SKM-1 treated with dmso at 0.1 percent for 144 hours (cell line): ENCODE results near the gene CENPF.
"Not testable (repeated sequence)": the region's sequence is repeated elsewhere in the genome, so short reads cannot be mapped to it uniquely, and the experiment has no call there.

Experiments
- DNase-seq: peaks from one replicate; lab custom pipeline; 2025; ENCODE audit not compliant: unreplicated experiment; lab: John Stamatoyannopoulos, UW

Gene CENPF

DNA sequence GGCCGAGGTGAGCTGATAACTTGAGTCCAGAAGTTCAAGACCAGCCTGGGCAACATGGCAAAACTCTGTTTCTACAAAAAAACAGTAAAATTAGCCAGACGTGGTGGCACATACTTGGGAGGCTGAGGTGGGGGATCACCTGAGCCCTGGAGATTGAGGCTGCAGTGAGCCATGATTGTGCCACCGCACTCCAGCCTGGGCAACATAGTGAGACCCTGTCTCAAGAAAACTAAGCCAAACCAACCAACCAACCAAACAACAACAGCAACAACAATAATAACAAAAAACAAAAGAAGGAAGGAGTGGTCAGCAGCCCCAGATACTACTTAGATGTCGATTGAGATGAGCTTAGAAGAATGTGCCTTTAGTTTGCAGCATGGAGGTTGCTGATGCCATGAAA lies 47.7 kb downstream of the CENPF start:
- DNase-seq = no peak

DNA sequence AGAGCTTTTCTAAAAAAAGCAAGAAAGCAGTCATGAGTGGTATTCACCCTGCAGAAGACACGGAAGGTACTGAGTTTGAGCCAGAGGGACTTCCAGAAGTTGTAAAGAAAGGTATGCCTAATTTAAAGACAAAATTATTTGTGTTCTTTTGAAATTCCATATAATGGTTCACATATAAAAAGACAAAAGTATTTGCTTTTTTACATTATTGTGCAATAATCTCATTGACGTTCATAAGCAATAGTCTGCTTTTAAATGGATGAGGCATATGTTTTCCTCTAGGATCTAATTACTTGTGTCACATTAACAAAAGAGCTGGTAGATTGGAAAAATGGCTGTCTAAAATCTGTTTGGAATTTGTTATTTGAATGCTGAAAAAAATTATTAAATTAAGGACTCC lies 54.3 kb downstream of the CENPF start:
- no peak for DNase-seq

DNA sequence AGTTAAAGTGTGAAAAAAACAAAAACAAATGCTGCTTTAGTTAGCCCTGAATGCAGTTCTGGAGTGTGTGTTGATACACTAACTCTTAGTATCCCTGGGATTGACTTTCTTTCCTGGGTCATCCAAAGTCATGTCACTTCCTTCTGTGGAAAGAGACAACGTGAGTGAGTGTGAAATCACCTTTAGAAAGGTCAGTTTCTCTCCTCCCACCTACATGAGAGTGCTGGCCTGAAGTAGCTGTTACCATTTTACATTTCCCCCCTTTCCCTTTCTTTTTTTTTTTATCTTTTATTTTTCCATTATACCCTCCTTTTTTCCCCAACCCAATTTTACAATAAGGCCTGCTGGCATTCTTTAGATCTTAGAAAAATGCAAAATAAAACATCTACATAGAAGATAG lies 55.2 kb downstream of the CENPF start:
- no peak for DNase-seq

DNA sequence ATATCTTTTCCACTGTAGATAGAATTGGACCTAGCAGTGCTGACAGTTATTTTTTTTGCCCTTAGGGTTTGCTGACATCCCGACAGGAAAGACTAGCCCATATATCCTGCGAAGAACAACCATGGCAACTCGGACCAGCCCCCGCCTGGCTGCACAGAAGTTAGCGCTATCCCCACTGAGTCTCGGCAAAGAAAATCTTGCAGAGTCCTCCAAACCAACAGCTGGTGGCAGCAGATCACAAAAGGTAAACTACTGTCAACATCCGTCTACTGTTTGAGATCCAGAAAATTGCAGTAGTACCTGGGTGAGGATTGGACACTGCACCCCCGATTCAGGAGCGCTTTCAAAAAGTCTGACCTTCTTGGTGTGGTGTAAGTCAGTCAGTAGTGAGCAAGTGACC lies 55.8 kb downstream of the CENPF start:
- no peak for DNase-seq

DNA sequence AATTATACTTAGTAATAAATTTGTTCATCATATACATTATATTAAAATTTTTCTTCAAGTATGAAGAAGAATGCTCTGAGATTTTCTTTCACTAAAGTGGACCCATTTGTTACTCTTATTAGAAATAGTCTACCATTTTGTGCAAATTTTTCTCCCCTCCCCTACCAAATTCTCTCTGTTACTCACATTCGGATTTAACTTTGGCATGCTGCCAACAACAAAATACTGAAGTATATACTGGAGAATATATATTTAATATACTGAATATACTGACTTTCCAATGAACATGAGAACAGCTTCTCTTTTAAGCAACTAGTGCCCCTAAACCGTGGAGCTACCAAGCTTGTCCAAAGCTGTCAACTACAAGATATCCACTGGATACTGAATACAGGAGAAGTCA lies 57.2 kb downstream of the CENPF start:
- no peak for DNase-seq

DNA sequence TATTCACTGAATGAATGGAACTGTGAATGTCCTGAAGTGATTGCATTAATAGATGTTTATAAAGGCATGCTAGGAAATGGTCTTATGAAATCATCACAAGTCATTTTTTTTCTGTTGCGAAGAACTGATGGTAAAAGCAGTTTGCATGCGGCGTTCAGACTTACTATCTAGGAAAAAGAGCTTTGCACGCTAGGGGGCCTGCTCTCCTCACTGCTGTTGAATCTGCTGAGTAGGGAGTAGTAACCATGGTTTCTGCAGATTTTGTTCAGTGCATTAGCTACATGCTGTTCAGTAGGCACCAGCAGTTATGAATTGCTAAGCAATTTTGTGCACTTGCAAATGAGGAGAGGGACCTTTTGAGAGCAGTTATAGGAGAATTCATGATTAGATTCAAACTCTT lies 57.9 kb downstream of the CENPF start:
- DNase-seq = no peak

DNA sequence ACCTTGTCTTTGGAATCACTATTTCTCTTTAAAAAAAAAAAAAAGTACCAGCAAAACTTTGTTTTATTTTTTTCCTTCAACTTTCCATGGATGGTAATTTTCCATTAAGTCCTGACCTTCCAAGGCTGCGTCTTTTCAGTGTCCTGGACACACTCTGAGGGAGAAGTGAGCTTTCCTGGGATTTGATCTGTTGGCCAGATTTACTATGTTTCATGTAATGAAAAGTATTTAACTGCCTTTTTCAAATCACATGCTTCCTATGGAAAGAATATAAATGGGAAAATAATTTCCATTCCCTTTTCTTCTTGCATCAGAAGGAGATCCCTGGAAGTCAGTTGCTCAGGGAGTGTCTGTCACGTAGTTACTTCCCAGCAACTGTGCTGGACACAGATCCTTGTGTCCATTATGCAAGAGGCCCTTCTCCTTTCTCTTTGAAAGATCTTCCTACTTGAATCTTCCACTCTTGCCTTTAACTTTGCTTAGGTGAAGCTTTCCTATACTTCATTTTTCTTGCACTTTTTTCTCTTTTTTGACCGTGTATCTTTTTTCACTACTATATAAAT lies 59.3 kb downstream of the CENPF start:
- DNase-seq = no peak

DNA sequence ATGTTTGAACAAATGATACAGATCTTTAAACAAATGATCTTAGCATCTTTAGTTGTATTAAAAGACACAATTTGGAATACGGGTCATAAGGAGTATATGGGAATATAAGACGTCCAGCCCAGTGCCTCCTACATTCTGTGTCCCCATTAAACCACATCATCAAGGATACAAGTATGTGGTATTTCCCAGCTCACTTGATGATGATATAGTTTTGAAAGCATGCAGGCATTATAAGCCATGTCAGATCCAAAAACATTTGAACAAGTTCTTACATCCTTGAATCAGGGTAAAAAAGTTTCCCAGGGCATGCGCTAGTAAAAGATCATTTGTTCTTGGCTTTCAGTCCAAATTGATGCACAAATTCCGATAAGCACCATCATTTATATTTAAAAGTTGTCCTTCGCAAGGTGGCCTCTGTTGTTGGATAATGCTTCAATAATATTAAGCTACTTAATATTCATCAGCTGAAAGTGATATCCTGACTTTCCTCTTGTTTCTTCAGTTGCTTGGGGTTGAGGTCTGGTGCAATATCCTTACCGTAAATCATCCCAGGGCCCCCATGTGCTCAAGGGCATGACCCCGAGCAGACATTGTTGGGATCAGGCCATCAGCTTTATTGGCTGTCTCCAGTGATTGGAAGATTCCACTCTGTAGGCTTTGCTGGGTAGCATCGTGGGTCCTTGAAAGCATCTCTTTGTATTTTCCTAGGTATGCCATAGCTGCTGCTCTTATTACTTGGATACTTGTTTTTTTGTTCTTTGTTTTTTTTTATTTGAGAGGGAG lies 61.8 kb downstream of the CENPF start:
- no peak for DNase-seq

DNA sequence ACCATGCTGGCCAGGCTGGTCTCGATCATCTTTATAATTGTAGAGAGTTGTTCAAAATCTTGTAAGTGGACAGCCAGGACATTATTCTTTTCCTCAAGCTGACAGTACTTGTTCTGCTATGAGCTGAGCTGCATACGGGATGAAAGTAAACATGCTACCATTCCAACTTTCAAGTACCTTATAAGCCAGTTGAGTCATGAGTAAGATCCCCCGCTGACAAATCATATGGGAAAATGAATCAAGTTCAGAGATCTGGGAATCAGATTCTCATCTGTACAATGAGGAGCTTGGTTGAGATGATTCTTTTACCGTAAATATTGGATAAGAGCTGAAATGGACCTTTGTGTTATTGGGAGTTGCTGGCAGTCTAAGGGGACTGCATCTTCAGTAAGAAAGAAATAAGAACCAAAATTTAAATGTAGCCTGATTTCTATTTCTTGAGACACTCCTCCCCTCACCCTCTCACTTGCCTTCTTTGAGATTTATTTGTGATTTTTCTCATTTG lies 62.7 kb downstream of the CENPF start:
- DNase-seq = no peak

DNA sequence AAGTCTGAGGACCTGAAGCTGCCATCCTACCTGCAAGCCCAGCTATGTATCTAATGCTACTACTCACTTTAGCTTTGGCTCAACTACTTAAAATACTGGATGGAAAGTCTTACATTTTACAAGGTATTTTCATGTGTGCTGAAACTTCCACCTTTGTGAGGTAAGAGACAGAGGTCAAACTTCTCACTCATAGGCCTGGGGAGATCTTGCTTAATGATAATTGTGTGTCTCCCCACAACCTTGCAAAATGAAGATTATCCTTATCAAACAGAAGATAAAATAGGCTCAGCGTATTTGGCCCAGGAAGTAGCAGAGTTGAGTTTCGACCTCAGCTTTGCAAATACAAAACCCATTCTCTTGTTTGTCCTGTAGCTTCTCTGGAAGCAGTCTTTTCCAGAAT lies 63.7 kb downstream of the CENPF start:
- no peak for DNase-seq

DNA sequence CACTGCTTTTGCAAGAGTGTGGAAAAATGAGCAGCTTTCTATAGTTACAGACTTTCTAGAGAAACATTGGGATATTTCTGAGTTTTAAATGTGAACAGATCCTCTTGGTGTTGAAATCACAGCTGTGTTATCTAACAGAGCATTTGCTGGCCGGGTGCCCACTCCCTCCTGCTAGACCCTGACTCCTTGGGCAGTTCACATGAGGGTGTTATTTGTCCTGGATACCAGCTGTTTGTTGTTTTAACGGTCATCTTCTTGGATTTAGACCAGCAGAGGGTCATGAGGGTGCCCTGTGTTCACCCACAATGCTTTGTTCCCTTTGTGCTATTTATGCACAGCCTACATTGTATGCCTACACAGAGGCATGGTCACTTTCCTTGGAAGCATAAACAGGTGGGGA lies 67.1 kb downstream of the CENPF start:
- DNase-seq = no peak

DNA sequence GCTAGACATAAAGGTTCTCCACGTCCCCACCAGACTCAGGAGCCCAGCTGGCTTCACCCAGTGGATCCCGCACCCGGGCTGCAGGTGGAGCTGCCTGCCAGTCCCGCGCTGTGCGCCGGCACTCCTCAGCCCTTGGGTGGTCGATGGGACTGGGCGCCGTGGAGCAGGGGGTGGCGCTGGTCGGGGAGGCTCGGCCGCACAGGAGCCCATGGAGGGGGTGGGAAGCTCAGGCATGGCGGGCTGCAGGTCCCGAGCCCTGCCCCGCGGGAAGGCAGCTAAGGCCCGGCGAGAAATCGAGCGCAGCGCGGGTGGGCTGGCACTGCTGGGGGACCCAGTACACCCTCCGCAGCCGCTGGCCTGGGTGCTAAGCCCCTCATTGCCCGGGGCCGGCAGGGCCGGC lies 70.0 kb downstream of the CENPF start:
- not testable (repeated sequence) for DNase-seq

DNA sequence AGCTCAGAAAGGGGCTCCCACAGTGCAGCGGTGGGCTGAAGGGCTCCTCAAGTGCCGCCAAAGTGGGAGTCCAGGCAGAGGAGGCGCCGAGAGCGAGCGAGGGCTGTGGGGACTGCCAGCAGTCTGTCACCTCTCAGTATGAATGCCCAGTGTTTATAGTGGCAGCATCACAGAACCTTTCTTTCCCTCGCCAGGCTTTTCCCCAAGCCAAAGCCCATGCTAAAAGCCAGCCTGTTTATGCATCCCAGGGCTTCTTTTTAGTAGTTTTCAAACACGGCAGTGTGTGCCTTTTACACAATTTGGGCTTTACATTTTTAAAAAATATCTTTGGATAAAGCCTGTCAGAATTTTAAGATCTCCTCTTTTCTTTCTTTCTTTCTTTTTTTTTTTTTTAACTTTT lies 70.6 kb downstream of the CENPF start:
- DNase-seq = no peak

DNA sequence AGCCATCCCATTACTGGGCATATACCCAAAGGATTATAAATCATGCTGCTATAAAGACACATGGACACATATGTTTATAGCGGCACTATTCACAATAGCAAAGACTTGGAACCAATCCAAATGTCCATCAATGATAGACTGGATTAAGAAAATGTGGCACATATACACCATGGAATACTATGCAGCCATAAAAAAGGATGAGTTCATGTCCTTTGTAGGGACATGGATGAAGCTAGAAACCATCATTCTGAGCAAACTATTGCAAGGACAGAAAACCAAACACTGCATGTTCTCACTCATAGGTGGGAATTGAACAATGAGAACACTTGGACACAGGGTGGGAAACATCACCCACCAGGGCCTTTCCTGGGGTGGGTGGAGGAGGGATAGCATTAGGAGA lies 72.5 kb downstream of the CENPF start:
- DNase-seq = not testable (repeated sequence)

DNA sequence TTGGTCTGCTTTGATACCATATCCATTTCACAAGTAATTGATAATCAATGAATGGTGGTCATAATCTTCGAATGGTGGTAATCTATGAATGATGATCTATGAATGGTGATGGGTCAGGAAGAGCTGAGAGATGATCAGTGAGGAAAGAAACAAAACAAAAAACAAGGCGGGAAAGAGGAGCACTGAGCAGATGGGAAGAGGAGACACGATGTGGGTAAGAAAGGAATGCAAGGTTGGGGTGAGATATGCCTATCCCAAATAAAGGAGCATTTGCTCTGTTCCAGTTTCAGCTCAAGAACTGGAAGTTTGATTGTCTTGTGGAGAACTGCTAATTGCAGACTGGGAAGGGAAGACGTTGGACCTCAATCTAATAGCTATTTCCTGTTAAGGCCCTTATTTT lies 73.8 kb downstream of the CENPF start:
- DNase-seq = no peak

DNA sequence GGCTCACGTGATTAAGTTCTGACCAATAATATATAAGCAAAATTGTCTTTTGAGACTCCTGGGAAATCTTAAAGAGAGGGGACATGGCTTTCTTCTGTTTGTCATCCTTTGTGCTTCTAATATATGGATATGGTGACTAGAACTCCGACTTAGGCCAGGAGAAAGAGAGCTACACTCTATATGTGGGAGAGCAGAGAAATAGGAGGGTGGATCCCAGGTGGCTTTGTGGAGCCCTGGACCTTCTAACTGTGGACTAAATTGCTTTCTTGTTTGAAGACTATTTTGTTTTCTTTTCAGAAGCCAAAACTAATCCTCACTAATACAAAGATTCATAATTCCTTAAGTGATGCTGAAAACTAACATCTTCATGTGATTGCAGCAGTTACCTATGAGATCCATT lies 75.0 kb downstream of the CENPF start:
- DNase-seq = no peak

DNA sequence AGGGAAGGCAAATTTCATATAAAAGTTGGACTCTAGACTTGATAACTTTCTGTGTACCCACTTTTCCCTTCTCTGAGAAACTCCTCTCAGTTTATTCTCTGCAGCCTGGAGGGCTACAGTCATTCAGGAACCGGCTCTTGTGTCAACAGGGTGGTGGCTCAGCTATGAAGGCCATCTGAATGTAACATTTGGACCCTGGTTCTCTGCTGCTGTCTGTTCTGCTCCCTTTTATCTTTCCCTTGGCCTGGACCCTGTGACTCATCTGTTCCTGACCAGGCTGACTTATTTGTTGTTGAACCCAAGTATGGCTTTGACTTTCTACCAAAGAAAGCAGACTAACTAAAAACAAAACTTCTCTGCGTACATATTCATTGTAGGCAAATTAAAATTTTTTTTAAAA lies 75.4 kb downstream of the CENPF start:
- DNase-seq = no peak

DNA sequence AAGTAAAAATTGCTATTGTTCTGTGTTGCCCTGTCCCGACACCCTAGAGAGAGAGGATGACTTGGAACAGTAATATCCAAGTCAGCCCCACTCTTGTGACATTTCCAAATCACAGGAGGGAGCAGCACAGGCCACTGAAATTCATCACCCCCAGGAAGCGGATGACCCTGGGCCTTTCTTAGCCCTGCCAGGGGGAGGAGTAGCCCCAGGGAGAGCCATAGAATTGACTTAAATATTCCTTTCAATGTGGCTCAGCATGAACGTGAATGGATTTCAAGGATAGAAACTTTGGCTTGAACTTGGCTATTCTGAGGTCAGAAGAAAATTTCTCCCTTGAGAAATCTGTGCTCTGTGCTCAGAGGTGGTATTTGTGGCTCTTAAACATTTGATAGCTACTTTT lies 80.6 kb downstream of the CENPF start:
- no peak for DNase-seq

DNA sequence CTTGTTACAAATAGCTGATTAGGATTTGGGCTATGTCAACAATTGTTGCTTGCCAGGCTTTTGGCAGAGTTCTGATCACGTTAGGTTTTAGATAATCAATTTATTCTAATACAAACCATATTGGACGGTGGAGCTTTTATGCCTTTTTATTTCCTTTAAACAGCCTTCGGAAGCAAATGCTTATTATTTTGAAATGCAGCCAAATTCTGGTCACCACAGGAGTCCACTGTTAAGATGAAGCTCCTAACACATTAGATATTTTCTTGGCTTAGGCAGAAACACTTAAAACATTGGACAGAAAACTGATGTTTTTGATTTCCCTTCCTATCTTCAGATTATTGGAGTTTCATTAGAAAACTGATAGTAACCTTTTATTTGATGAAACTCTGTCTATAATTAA lies 82.9 kb downstream of the CENPF start:
- no peak for DNase-seq

DNA sequence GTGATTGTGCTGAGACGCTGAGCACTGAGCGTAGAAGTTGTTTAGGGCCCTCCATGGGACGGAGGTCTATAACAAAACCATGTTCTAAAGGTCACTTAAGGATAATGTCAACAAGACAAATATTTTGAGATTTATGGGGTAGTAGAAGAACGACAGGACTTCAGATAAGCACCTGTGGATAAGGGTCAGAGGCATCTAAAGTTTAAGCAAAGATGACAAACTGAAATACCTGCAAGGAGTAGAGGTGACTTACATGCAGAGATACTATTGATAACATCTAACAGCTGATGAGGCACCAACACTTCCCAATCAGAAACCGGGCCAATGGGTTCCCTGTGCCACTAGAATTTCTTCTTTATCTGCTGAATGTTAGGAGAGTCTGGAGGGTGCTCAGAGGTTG lies 83.5 kb downstream of the CENPF start:
- no peak for DNase-seq

DNA sequence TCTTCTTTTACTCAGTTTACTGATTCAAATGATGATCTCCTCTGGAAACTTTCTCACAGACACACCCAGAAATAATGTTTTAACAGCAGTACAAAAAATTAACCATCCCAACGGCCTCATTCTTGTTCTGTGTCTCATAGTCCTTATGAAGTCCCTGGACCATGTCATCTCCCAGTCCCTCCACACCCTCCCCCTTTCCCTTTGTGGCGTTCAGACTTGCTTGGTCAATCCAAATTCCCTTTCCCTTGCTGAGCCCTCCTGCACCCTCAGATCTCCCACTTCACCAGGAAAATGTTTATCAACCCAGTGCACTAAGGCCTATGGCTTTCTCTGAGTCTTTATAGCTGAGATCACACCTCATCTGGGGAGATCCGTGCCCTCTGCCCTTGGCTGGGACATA lies 85.9 kb downstream of the CENPF start:
- no peak for DNase-seq

DNA sequence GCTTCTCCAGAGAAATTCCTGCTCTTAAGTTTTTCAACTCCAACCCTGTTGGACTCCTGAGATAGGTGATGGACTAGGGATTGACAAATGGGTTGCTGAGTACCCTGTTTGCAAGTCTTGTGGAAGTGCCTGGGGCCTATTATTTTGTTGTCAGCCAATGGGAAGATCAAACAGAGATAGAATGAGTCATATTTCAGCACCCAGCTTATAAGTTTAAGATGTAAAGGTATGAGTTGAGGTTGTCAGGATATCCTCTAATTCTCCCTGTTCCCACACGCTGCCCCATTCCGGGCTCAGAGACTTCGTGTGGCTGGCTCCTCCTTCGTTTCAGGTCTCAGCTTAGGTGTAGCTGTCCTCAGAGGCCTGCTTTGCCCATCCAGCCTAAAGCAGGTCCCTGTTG lies 91.8 kb downstream of the CENPF start:
- no peak for DNase-seq

DNA sequence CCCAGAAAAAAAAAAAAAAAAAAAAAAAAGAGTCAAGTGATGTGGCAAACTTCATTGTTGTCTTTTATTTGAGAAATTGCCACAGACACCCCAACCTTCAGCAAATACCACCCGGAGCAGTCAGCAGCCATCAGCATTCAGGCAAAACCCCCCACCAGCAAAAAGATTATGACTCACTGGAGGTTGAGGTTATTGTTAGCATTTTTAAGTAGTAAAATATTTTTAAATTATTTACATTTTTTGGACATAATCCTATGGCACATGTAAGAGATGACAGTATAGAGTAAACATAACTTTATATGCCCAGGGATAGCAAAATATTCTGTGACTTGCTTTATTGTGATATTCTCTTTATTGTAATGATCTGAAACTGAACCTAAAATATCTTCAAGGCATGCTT lies 95.6 kb downstream of the CENPF start:
- DNase-seq = no peak
